Amniotic stem cell (primary cell): ENCODE data around the gene ARID4A.
"Not testable (repeated sequence)": the region's sequence is repeated elsewhere in the genome, so short reads cannot be mapped to it uniquely, and the experiment has no call there.

ENCODE experiments used
- DNase-seq: peaks from one replicate; lab custom pipeline; 2025; lab: John Stamatoyannopoulos, UW

ARID4A gene

DNA sequence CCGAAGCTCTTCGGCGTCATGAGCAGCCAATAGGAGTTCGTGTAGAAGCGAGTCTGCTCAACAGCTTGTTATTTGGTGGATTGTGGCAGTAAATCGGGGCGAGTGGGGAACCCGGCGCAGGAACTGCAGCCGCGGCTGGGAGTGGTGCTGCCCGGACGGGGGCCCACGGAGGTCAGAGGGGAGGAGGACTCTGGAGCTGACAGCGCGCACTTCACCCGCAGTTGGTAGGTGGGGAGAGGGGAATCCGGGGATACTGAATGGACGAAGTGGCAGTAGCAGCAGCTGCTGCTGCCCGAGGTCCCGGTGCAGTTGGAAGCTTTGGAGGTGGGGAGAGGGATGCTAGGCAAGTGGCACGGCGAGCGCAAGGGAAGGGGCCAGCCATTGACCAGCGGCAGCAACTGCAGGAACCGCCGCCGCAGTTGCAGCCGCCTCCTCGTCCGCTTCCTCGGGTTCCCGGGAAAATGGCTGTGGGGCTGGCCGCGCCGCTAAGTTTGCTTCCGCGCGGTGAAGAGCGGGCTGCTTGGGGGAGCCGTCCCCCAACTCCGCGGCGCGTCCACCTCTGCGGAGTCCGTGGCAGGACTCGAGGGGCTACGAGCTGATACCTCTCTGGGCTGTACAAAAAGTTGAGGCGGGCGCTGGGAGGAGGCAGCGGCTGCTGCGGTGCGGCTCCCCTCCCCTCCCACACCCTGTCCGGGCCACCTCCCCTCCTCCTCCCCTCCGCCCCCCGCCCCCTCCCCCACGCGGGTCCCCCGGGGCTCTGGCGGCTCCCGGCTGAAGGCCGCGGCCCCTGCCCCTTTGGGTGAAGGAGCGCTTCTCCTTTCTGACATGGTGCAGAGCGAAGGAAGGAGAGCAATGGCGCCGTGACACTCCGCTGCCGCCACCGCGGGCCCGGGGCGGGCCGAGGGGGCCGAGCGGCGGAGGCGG is at the start of gene ARID4A:
ARID4A (plus strand) TSS at position 79 of the 924 bp plus-strand sequence. CDS start 1,300 bp downstream, outside the sequence.
- no peak for DNase-seq

- no peak for DNase-seq
These were observed 48.7 kb upstream of the ARID4A start for GRCh38 chr14:58249611-58250010.

DNA sequence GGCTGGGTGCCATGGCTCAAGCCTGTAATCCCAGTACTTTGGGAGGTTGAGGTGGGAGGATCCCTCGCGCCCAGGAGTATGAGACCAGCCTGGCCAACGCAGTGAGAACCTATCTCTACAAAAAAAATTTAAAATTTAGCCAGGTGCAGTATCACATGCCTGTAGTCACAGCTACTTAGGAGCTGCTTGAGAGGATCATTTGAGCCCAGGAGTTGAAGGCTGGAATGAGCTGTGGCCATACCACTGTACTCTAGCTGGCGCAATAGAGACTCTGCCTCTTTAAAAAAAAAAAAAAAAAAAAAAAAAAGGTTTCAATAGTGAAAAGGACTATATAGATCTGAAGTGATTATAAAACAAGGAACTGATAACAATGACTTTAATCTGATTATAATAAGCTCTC is 40.2 kb upstream of the ARID4A start:
- DNase-seq: no peak

- DNase-seq: not testable (repeated sequence)
These were observed 36.4 kb upstream of the ARID4A start for GRCh38 chr14:58262005-58262404.

- DNase-seq: no peak
These were observed 33.0 kb upstream of the ARID4A start for GRCh38 chr14:58265401-58265800.

DNA sequence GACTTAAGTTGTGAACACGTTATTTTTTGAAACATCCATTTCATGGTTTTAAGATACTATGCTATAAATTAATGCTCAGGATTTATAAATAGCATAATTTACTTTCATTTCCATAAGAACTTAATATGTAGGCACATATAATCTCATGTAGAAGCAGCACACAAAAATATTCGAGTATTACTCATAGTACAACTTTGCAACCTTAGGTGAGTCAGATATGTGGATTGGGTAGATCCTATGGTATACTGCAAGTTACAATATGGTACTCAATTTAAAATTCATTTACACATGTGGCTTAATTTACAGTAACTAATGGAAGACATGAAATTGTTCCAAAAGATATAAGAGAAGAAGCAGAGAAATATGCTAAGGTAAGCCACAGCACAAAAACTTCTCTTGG is 27.7 kb upstream of the ARID4A start:
- DNase-seq: no peak

GRCh38 chr14:58272588-58273372 is 25.6 kb upstream of the ARID4A start:
- no peak for DNase-seq

- DNase-seq: no peak
These were observed 23.5 kb upstream of the ARID4A start for GRCh38 chr14:58274881-58275280.

DNA sequence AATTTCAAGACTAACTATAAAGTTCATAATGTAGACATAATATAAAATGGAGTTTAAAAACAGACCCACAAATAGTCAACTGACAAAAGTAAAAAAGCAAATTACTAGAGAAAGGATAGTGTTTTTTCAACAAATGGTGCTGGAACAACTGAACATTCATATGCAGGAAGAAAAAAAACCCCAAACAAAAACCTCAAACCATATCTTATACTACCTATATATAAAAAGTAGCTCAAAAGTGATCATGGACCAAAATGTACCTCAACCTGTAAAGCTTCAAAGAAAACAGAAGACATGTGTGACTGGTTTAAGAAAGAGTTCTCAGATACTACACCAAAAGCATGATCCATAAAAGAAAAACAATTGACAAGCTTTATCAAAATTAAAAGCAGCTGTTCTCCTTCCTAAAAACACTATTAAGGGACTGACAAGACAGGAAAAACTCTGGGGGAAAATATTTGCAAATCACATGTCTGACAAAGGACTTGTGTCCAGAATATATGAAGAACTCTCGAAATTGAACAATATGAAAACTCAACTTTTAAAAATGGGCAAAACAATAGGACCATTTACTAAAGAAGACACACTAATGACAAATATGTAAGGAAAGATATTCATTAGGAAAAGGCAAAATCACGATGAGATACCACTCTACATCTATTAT is 22.7 kb upstream of the ARID4A start:
- DNase-seq: no peak

DNA sequence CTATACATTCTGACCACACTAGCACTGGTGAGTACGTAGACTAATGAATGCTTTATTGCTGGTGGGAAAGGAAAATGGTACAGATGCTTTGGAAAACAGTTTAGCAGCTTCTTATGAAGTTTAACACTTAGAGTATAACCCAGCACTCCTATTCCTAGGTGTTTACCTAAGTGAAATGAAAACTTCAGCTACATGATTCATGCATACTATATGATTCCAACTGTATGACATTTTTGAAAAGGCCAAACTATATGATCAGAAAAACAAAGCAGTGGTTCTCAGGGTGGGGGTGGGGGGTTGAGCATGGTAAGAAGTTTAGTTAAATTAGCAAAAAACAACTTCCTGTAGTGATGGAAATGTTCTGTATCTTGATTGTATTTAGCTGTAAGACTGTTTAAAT is 22.1 kb upstream of the ARID4A start:
- no peak for DNase-seq

GRCh38 chr14:58278177-58278576 is 20.2 kb upstream of the ARID4A start:
- DNase-seq: no peak

DNA sequence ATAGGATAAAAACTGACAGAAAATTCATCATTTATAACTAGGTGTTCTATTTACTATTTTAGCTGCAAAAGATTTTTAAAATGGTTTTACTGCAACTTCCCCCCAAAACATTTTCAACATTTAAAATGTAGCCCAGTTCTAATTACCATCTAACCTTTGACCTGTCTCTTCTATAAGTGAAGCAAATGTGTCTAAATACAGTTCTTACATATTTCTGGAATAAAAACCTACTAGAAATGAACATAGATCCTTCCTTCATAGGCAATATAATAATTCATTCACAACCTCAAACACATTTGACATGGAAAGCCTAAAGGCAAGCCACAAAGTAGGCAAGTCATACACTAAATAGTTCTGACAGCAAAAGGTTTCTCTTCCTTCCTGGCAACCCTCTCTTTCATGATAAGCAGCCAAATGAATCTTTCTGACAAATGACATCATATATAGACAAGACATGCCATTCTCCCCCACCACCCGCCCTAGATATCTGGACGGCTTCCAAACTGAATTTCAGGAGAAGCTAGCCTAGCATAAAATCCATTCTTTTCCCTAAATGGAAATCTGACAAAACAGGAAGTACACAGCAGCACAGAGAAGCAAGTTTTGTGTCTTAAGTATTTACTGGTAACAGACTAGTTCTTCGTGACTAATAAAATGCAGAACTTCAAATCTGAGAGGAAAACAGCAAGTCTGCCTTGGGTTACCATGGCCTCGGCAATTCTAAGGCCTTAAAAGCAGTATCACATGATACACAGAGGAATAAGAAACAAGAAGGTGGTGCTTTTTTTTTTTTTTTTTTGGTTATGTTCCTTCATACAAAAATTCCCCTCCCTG is 17.2 kb upstream of the ARID4A start:
- peak; percentile 65 for DNase-seq

DNA sequence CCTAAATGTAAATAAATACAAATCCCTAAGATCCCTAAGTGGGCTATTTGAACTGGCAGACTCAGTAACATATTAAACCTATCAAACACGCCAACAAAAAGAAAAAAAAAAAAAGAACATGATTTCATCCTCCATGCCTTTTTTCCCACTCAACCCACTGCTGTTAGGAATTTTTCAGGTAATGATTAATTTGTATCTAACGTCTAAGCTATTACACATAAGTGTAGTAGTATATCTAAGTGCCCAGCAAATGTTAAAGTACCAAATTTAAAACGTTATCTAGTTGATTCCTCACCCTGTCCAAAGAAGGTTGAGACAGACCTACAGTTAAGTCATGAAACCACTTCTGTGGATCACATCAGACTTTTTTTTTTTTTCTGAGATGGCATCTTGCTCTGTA is 16.4 kb upstream of the ARID4A start:
- DNase-seq: no peak

- DNase-seq: no peak
These were observed 15.3 kb upstream of the ARID4A start for GRCh38 chr14:58282925-58283593.

DNA sequence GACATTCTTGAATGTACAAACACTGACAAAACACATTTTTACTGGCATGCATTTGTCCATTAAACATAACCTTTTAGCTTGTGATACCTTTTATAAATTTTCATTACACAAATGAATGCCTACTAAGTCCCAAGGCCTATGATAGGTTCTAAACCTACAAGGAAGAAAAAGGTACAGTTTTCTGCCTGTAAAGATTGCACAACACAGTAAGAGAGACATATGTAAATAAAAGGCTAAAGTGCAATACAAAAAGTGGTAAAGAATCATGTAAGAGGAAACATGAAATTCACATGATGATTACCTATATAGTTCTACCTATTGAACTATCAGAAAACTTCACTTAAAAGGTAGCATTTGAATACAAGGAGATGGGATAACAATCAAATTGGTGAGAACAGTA is 14.6 kb upstream of the ARID4A start:
- DNase-seq: no peak

DNA sequence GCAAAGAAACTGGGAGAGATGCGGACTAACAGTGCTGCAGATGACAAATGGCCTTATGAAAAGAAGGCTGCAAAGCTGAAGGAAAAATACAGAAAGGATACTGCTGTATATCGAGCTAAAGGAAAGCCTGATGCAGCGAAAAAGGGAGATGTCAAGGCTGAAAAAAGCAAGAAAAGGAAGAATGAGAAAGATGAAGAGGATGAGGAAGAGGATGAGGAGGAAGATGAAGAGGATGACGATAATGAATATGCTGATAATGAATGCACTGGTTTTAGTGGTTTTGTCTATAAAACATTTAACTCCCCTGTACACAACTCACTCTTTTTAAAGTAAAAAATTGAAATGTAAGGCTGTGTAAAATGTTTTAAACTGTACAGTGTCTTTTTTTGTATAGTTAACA is 13.2 kb upstream of the ARID4A start:
- no peak for DNase-seq

DNA sequence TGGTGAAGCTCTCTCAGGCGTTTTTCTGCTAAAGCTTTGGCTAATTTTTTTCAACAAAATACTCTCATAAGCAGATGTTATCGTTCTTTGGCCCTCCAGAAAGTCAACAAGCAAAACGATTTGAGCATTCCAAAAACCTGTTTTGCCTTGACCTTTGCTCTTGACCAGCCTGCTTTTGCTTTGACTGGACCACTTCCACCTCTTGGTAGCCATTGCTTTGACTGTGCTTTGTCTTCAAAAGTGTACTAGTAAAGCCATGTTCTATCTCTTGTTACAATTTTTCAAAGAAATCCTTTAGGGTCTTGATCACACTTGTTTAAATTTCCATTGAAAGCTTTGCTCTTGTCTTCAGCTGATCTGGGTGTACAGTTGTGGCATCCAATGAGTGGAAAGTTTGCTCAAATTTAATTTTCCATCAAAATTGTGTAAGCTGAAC is 10.7 kb upstream of the ARID4A start:
- no peak for DNase-seq

- no peak for DNase-seq
These were observed 10.1 kb upstream of the ARID4A start for GRCh38 chr14:58288106-58288792.

- DNase-seq: no peak
These were observed 6.7 kb upstream of the ARID4A start for GRCh38 chr14:58291646-58292045.

- no peak for DNase-seq
These were observed 6.2 kb upstream of the ARID4A start for GRCh38 chr14:58292187-58292586.
